ENCODE measurements around the gene SLC5A6. TPM values are rescaled to one million over a fixed set of nuclear protein-coding genes. Genes with fewer than 3 reads are reported as not detected.
"Not testable (repeated sequence)": the region's sequence is repeated elsewhere in the genome, so short reads cannot be mapped to it uniquely, and the experiment has no call there.

SLC5A6 gene
- total RNA-seq, 2 donors from 2014 or later: 38.8 to 39.2 TPM

DNA sequence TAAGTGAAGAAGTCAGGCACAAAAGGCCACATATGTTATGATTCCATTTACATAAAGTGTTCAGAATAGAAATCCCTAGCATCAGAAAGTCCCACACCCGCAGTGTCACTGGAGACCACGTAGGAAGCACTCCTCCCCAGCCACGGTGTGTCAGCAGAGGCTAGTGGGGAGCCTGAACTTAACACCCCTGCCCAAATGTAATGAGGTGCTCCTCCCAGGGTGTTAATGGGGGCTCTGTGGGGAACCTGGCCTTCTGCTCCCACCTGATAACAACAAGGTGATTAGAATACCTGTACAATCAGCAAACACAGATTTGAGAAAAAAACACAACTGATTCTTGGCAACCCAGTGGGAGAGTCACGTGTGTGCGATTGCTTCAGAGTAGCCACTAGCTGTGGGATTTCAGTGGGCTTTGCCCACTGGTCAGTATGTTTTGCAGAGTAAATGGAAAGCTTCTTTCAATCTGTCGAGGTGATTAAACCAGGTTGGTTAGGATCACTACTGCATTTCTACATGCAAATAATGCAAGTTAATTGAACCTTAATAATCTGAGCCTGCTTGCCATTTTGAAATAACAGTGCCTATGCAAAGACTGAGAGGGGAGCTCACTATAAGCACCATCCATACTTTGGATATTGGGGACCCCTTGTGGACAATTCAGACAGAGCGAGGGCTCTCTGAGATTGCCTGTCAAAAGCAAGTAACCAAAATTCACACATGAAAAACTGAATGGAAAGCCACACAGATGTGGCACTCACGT is 20.8 kb downstream of the SLC5A6 start:
- Mint-ChIP-seq H3K4me1 (ENCODE audit: low read depth) (no peaks in the 10 kb centered on the region), H3K9me3 (no peaks in the 10 kb centered on the region), H3K36me3 (ENCODE audit: insufficient read depth in 2 of 2) (no peaks in the 10 kb centered on the region), H3K27me3 (ENCODE audit: low read depth) (peaks cover 4% of the 10 kb centered on the region), H3K27ac (no peak overlapping the region), H3K4me3 (no peak overlapping the region)
- ATAC-seq (replicated peaks in 1 of 2): peak; percentile 62 to 65
- DNase-seq: peak; percentile 36 to 42

DNA sequence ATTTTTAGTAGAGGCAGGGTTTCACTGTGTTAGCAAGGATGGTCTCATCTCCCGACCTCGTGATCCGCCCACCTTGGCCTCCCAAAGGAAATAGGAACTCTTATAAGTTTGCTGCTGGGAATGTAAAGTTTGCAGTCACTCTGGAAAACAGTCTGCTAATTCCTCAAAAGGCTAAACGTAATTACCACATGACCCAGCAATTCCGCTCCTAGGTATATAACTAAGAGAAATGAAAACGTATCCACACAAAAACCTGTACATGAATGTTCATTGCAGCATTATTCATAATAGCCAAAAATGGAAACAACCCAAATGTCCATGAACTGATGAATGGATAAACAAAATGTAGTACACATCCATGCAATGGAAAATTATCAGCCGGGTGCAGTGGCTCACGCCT is 22.1 kb downstream of the SLC5A6 start:
- H3K4me3 Mint-ChIP-seq: no peak overlapping the region
- H3K27ac Mint-ChIP-seq: no peak overlapping the region
- no peak for DNase-seq
- no peaks in the 10 kb centered on the region for H3K9me3 Mint-ChIP-seq
- no peak for ATAC-seq (replicated peaks in 1 of 2)
- peaks cover 8% of the 10 kb centered on the region for H3K27me3 Mint-ChIP-seq (ENCODE audit: low read depth)
- H3K36me3 Mint-ChIP-seq (ENCODE audit: insufficient read depth in 2 of 2): no peaks in the 10 kb centered on the region
- H3K4me1 Mint-ChIP-seq (ENCODE audit: low read depth): no peaks in the 10 kb centered on the region

DNA sequence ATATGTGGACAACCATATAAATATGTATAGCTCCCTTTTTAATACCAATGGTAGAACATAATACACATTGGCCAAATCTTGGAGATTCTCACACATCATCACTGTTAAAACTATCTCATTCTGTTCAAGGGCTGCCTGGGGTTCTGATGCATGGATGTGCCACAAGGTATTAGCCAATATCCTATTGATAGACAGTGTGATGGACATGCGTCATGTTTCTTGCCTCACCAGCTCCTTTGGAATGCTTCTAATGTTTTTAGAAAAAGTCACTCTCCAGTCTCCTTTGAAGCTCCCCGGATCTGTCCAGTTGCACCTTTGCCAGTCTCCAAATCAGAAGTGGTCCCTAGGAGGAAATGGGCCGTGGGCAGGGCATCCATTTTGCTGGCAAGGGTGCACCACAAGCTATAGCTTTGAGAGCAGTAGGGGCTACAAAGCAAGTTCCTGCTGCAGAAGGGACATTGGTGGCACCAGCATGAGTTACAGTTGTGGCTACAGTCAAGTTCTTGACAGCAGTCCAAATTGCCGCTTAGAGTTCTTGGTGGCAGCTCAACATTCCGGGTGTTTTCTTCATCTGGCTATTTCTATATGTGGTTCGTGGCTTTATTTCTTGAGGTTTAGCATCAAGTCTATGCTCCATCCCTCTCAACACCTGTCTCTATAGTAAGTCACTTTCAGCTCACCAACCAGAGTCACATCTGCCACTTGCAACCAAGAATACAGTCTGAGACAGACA is 25.3 kb downstream of the SLC5A6 start:
- ATAC-seq (replicated peaks in 1 of 2) (no peak), DNase-seq (no peak)
- H3K4me3 Mint-ChIP-seq: no peak overlapping the region
- H3K27ac Mint-ChIP-seq: no peak overlapping the region
- peaks cover 34% of the 10 kb centered on the region for H3K27me3 Mint-ChIP-seq (ENCODE audit: low read depth)
- H3K4me1 Mint-ChIP-seq (ENCODE audit: low read depth): no peaks in the 10 kb centered on the region
- no peaks in the 10 kb centered on the region for H3K36me3 Mint-ChIP-seq (ENCODE audit: insufficient read depth in 2 of 2)
- no peaks in the 10 kb centered on the region for H3K9me3 Mint-ChIP-seq

DNA sequence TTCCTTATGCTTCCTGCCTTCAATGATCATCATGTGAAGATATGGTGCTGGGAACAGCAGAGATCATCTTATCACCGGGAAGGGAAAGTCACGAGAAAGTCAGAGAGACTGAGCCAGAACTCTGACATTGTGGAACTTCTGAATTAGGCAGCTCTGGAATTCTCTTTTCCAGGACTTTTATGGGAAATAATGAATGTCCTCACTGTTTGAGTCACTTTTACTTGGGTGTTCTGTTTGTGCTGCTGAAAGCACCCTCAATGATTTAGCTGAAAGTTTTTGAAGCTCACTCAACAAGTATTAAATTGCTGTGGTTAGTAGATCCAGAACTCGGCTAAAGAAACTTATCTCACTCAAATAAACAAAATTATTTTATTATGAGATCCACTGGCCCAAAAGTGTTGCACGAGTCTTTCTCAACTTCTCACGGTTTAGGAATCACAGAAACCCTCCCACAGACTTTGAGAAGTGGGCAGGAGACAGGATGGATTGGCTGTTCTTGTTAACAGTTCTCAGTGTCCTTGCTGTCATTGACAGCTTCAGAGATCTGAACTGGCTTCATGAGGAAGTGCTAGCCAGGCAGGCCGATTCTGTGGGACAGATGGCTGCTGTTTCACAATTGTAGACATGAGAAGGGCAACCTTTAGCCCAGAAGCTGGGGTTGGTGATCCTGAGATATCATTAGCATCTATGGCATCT is 26.6 kb downstream of the SLC5A6 start:
- DNase-seq (no peak), ATAC-seq (replicated peaks in 1 of 2) (no peak)
- H3K27me3 Mint-ChIP-seq (ENCODE audit: low read depth): peaks cover 47% of the 10 kb centered on the region
- H3K4me3 Mint-ChIP-seq: no peak overlapping the region
- no peaks in the 10 kb centered on the region for H3K9me3 Mint-ChIP-seq
- no peaks in the 10 kb centered on the region for H3K4me1 Mint-ChIP-seq (ENCODE audit: low read depth)
- no peaks in the 10 kb centered on the region for H3K36me3 Mint-ChIP-seq (ENCODE audit: insufficient read depth in 2 of 2)
- no peak overlapping the region for H3K27ac Mint-ChIP-seq

DNA sequence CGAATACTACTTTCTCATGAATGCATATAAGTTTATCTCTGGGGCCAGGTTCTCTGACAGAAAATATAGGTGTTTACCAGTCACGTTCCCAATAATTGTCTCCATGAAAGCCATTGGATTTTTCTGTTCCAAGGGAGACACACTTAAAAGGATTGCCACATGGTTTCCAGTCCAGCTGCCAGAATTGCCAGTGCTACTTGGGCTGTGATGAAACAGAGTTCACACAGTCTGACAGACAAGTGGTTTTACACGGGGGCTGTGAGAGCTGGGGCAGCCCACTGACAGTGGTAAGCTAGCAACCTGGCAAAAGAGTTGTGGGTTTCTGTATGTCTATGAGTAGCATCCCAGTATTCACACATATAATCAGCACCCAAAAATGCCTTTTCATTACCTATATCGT is 28.0 kb downstream of the SLC5A6 start:
- H3K36me3 Mint-ChIP-seq (ENCODE audit: insufficient read depth in 2 of 2): no peaks in the 10 kb centered on the region
- peaks cover 50% of the 10 kb centered on the region for H3K27me3 Mint-ChIP-seq (ENCODE audit: low read depth)
- ATAC-seq (replicated peaks in 1 of 2) (no peak), DNase-seq (no peak)
- no peak overlapping the region for H3K27ac Mint-ChIP-seq
- no peaks in the 10 kb centered on the region for H3K4me1 Mint-ChIP-seq (ENCODE audit: low read depth)
- H3K4me3 Mint-ChIP-seq: no peak overlapping the region
- H3K9me3 Mint-ChIP-seq: no peaks in the 10 kb centered on the region

DNA sequence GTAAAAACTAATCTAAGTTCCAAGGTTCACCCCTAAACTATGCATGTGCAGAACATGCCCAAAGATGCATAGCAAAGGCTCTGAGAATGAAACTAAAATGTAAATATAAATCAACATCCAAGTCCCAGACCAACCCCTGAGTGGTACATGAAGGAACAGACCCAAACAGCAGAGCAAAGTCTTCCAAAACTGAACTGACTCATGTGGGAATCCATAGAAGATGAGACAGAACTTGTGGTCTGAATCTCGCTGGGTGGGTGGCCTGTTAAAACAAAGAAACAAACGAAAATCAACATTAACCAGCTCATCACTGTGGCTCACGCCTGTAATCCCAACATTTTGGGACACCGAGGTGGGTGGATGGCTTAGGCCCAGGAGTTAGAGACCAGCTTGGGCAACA is 29.7 kb downstream of the SLC5A6 start:
- ATAC-seq (replicated peaks in 1 of 2) (no peak), DNase-seq (no peak)
- no peaks in the 10 kb centered on the region for H3K4me1 Mint-ChIP-seq (ENCODE audit: low read depth)
- H3K9me3 Mint-ChIP-seq: no peaks in the 10 kb centered on the region
- peaks cover 52% of the 10 kb centered on the region for H3K27me3 Mint-ChIP-seq (ENCODE audit: low read depth)
- no peaks in the 10 kb centered on the region for H3K36me3 Mint-ChIP-seq (ENCODE audit: insufficient read depth in 2 of 2)
- H3K27ac Mint-ChIP-seq: no peak overlapping the region
- no peak overlapping the region for H3K4me3 Mint-ChIP-seq

DNA sequence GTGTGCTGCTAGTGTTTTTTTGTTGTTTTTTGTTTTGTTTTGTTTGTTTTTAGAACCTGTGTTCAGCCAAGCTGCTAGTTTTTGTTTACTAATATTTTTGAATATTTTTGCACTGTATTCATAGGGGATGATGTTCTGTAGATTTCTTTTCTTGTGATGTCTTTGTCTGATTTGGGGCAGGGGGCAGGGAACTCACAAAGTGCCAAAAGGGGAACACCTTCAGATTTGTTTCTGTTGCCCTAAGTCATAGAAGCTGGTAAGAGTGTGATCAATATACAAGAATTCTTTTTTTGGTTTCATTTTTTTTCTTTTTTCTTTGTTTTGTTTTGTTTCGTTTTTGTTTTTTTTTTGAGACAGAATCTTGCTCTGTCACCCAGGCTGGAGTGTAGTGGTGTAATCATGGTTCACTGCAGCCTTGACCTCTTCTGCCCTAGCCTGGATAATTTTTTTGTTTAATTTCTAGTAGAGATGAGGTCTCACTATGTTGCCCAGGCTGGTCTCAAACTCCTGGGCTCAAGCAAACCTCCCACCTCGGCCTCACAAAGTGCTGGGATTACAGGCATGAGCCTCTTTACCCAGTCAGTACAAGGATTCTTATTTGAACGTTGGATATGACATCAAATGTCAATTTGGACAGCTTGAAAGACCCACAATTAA is 32.6 kb downstream of the SLC5A6 start:
- Mint-ChIP-seq H3K27me3 (ENCODE audit: low read depth) (peaks cover 39% of the 10 kb centered on the region), H3K4me1 (ENCODE audit: low read depth) (no peaks in the 10 kb centered on the region), H3K9me3 (no peaks in the 10 kb centered on the region), H3K36me3 (ENCODE audit: insufficient read depth in 2 of 2) (no peaks in the 10 kb centered on the region), H3K27ac (no peak overlapping the region), H3K4me3 (no peak overlapping the region)
- ATAC-seq (replicated peaks in 1 of 2) (no peak), DNase-seq (no peak)

DNA sequence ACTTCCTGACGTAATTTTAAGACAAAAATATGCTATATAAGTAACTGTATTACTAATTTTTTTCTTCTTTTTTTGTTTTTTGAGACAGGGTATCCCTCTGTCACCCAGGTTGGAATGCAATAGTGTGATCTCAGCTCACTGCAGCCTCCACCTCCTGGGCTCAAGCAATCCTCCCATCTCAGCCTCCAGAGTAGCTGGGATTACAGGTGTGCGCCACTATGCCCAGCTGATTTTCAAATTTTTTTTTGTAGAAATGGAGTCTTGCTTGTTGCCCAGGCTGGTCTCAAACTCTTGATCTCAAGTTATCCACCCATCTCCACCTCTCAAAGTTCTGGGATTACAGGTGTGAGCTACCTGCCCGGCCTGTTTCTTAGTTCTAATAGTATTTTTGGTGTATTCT is 33.6 kb downstream of the SLC5A6 start:
- Mint-ChIP-seq H3K27ac (no peak overlapping the region), H3K9me3 (no peaks in the 10 kb centered on the region), H3K27me3 (ENCODE audit: low read depth) (peaks cover 29% of the 10 kb centered on the region), H3K4me1 (ENCODE audit: low read depth) (no peaks in the 10 kb centered on the region), H3K4me3 (no peak overlapping the region), H3K36me3 (ENCODE audit: insufficient read depth in 2 of 2) (no peaks in the 10 kb centered on the region)
- DNase-seq (no peak), ATAC-seq (replicated peaks in 1 of 2) (no peak)

DNA sequence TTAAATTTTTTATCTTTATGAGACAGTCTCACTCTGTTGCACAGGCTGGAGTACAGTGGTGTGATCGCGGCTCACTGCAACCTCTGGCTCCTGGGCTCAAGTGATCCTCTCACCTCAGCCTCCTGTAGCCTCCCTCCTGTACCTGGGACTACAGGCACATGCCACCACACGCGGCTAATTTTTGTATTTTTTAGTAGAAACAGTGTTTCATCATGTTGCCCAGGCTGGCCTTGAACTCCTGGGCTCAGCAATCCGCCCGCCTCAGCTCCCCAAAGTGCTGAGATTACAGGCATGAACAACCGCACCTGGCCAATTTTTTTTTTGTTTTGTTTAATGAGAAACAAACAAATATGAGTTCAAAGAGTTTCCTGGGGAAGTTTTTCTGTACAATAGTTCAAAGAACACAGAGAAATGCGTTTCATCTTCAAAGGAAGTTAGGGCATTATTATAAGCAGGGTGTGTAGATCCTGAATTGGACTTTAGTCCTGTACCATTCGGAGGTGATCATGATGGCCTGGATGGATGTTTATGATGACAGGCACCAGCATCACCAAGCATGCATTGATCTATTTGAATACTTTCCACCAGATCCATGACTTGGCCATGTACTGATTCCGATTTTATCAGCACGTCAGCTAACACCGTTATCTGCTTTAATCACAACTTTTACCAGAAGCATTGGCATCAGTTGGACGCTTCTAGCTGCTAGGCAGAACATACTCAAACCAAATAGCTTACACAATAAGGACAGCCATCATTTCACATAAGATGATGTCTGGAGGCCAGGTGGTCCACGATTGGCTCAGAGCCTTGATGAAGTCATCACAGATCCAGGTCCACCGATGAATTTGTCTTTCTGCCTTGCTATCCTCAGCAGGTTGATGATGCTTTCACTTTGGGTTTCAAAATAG is 34.4 kb downstream of the SLC5A6 start:
- DNase-seq (no peak), ATAC-seq (replicated peaks in 1 of 2) (no peak)
- H3K4me3 Mint-ChIP-seq: no peak overlapping the region
- H3K27me3 Mint-ChIP-seq (ENCODE audit: low read depth): peaks cover 29% of the 10 kb centered on the region
- H3K4me1 Mint-ChIP-seq (ENCODE audit: low read depth): no peaks in the 10 kb centered on the region
- H3K27ac Mint-ChIP-seq: no peak overlapping the region
- H3K9me3 Mint-ChIP-seq: no peaks in the 10 kb centered on the region
- no peaks in the 10 kb centered on the region for H3K36me3 Mint-ChIP-seq (ENCODE audit: insufficient read depth in 2 of 2)

DNA sequence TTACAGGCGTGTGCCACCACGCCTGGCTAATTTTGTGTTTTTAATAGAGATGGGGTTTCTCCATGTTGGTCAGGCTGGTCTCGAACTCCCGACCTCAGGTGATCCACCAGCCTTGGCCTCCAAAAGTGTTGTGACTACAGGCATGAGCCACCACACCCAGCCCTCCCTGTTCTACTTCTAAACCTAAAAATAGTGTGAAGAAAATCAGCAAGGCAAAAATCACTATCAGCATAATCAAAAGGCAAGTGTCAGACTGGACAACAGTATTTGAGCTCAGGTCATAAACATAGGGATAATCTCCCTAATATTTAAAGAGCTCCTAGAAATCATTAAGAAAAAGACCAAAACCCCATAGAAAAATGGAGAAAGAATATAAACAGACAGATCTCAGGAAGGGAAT is 36.3 kb downstream of the SLC5A6 start:
- H3K36me3 Mint-ChIP-seq (ENCODE audit: insufficient read depth in 2 of 2); H3K4me3 Mint-ChIP-seq; H3K9me3 Mint-ChIP-seq; H3K4me1 Mint-ChIP-seq (ENCODE audit: low read depth); ATAC-seq (replicated peaks in 1 of 2); H3K27ac Mint-ChIP-seq; DNase-seq: not testable (repeated sequence)
- H3K27me3 Mint-ChIP-seq (ENCODE audit: low read depth): peaks cover 21% of the 10 kb centered on the region

DNA sequence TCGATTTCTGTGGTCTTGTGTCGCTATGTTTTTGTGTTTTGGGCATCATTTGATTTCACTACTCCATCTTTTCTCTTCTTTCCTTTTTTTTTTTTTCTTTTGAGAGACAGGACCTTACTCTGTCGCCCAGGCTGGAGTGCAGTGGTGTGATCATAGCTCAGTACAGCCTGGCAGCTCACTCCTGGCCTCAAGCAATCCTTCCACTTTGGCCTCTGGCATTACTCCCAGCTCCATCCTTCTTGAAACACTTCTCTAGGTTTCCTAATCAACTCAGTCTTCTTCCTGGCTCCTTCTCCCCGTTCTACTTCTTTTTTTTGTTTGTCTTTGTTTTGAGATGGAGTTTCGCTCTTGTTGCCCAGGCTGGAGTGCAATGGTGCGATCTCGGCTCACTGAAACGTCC is 36.7 kb downstream of the SLC5A6 start:
- no peaks in the 10 kb centered on the region for H3K4me1 Mint-ChIP-seq (ENCODE audit: low read depth)
- H3K36me3 Mint-ChIP-seq (ENCODE audit: insufficient read depth in 2 of 2): no peaks in the 10 kb centered on the region
- no peak for ATAC-seq (replicated peaks in 1 of 2)
- H3K4me3 Mint-ChIP-seq: no peak overlapping the region
- H3K27ac Mint-ChIP-seq: no peak overlapping the region
- H3K27me3 Mint-ChIP-seq (ENCODE audit: low read depth): peaks cover 22% of the 10 kb centered on the region
- DNase-seq: no peak
- no peaks in the 10 kb centered on the region for H3K9me3 Mint-ChIP-seq

DNA sequence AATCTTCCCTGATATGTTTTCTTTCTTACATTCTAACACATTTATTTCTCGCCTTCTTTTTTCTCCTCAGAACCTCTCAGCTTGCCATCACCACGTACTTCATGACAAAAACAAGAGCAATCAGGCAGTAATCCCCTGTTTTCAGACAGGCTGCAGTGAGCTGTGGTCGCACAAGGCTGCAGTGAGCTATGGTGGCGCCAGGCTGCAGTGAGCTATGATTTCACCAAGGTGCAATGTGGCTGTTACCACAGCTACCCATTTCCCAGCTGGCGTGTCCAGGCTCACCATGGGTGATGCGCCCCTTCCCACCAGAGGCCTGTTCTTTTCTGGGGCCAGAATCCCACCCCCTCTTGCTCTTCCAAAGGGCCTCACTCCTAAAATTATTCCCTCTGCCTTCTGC is 37.4 kb downstream of the SLC5A6 start:
- Mint-ChIP-seq H3K9me3 (no peaks in the 10 kb centered on the region), H3K27ac (no peak overlapping the region), H3K4me3 (no peak overlapping the region), H3K36me3 (ENCODE audit: insufficient read depth in 2 of 2) (no peaks in the 10 kb centered on the region), H3K27me3 (ENCODE audit: low read depth) (peaks cover 22% of the 10 kb centered on the region), H3K4me1 (ENCODE audit: low read depth) (no peaks in the 10 kb centered on the region)
- DNase-seq (no peak), ATAC-seq (replicated peaks in 1 of 2) (no peak)

All from activated T-cell treated with anti-CD3 and anti-CD28 coated beads, Interleukin-2, amount 50 U/mL, for 72 hours (primary cell).